HG03196 (cell line): Measurements from ENCODE around the gene SMARCC2.
A peak's percentile ranks its signal among the peaks of the same experiment; 100 is the strongest.

Source experiments
- ATAC-seq: cut with Tn5 transposase; IDR thresholded peaks from one replicate; pipeline ENCODE4 v1.9.1; 2021; ENCODE audit not compliant: unreplicated experiment

Gene SMARCC2

DNA sequence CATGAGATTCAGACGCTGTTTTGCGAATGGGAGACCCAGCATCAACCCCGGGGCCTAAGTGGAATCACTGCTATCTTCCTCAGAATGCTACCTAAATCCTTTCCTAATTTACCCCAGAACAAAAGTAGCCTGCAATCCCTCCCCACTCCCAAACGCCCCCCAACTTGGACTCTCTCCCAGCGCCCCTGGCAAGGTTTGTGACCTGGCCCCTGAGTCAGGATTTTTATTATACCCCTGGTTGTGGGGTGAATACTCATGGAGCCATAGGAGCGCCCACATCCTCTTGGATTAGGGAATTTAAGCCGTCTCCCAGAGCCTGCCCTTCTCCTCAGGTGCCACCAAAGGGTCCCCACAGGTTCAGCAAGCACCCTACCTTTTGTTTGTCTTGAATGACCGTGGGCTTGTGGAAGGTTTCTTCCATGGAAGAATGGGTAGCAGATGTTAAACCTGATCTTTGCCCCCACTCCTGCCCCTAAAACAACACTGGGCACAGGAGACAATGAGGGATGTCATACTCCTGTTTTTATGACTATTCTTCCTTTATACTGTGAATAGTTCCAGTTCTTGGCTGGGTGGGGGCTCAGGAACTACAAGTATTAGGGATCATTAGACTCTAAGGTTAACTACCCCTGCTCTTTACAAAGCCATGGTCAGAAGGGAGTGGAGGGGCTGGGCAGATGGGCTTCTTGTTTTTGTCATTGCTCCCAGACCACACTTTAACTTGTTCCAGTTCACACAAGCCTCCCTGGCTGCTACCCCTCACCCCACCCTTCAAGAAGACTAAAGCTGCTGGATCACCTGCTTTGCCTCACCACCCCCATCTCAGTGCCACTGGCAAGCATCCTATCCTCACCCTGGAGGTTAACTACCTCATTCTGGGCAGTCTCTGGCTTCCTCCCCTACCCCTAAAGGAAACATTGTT, 36.3 kb downstream of the SMARCC2 start:
- no peak for ATAC-seq

DNA sequence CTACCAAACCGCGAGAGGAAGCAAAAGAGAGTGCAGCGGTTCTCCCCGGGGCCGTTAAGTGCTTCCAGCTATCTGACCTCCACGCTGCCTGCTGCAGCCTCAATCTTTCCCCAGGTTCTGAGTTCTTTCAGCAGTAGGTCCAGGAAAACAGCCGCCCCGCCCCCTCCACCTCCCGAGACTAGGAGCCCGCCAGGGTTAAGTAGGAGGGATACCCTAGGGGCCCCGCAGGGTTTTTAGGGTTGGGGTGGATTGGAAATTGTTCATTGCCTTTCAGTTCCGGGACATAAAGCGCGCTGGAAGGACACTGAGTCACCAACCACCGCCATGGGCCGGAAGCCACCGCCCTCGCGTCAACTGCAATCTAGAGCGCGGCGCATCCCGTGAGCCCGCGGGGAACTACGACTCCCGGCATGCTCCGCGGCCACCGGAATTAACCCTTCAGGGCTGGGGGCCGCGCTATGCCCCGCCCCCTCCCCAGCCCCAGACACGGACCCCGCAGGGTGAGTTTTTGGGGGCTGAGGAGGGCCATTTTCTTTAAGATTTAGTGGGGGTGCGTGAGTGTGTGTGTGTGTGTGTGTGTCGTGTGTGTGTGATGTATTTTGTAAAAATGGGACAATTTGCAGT, 37.0 kb downstream of the SMARCC2 start, which contains the start of gene MYL6B:
TSS of gene MYL6B (plus strand) at position 456 of the 624 bp plus-strand sequence. CDS start 1,332 bp downstream, outside the sequence.
- ATAC-seq: peak; percentile 83

DNA sequence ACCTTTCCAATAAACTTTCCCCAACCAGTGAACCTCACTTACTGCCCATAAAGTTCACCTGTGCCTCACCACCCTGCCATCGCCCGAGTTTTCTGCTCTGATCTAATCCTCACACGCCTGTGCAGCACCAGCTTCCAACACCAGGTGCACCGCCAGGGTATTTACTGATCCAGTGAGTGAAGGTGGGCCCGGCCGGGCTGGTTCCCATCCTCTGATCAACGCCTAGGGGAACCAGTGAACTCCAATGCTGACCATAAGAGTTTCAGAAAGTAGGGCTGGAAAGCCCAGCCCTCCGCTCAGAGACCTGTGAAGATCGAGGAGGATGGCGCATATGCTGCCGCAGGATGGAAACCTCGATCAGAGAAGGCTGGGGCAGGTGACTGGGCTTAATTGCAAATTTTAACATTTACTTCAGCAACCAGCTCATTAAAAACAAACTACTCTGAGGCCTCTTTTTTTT, 37.6 kb downstream of the SMARCC2 start:
- peak; percentile 40 for ATAC-seq

DNA sequence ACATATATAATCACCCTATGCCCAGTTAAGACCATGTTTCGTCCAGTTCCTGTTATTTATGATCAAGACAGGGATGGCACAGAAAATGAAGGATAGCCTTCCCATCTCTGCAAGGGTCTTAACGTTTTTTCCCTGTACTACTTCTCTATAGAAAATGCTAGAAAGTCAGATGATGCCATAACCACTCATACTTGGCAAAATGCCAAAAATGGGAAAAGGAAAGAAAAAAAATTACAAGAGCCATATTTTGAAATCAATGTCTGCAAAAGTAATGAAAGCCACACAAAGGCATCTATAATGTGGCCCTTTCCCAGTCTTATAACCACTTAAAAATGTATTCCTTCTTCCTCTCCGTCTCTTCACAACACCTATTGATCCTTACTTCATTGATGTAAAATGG, 38.7 kb downstream of the SMARCC2 start:
- ATAC-seq: no peak

DNA sequence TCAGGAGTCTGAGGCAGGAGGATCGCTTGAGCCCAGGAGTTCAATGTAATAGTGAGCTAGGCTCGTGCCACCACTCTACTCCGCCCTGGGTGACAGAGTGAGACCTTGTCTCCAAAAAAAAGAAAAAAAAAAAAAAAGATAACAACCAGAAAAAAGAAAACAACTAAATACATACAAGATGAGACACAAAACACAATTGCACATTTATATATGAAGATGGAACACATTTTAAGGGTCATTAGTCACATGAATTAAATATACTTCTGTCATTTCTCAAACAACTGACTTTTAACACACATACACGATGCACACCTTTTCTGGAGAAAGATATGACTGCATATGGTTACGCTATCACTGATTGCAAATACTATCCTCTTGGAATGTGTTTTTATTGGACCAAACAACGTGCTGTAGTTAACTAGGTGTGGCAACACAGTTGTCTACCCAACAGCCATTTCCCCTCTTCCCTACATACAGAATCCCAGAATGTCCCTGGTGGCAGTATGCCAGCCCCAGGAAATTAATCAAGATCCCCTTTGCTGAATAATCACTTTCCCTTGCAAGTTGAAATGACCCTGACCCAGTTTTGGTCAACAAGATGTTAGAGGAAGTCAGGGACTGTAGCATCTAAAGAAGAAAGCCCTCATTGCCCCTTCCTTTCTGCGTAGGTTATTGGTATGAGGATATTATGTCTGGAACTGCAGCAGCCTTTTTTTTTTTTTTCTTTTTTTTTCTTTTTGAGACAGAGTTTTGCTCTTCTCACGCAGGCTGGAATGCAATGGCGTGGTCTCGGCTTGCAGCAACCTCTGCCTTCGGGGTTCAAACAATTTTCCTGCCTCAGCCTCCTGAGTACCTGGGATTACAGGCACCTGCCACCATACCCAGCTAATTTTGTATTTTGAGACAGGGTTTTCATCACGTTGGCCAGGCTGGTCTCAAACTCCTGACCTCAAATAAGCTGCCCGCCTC, 42.5 kb downstream of the SMARCC2 start:
- no peak for ATAC-seq

DNA sequence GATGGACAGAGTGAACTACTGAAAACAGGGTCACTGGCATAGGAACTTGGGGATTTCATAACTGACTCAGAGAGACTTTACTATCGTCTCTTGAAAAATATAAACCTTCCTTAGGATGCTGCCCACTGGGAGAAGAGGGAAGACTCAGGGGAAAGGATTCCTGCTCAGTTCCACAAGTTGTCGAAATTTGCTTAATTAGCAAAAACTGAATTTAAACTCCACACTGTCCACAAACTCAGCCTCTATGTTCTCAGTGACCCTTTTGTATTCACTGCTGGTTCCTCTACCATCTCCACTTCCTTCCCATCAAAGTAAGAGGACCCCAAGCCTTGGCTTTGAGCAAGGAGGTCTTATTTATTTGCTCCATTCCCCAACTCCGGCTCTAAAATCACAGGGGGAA, 44.1 kb downstream of the SMARCC2 start:
- ATAC-seq: no peak

DNA sequence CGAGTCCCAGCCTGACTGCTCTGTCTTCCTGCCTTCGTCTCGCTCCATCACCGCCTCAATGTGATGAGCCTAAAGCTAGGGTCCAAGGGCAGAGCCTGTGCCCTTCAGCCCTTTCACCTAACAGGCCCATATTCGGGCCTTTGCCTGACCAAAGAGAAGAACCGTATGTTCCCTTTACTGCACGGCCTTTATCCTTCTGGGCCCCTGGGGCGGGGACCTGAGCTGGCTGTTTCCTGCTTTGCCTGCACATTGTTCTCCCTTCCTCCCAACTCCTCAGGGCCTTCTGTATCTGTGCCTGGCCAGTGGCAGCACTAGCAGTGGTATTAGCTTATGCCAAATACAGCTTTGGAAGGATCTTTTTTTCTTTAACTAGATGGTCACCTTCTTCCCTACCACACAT, 45.4 kb downstream of the SMARCC2 start:
- no peak for ATAC-seq

DNA sequence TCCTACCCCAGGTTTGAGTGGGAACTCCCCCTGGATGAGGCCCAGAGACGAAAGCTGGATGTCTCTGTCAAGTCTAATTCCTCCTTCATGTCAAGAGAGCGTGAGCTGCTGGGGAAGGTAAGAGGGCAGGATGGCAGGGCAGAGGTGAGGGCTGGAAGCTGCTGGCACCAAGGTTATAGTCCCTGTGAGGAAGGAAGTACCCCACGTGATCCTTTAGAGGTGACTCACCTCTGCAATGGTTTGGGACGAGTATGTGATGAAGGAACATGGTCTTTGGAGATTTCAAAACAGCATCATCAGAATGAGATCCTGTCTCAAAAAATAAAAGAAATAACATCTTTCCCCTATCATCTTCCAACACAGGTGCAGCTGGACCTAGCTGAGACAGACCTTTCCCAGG, 46.1 kb downstream of the SMARCC2 start:
- no peak for ATAC-seq

DNA sequence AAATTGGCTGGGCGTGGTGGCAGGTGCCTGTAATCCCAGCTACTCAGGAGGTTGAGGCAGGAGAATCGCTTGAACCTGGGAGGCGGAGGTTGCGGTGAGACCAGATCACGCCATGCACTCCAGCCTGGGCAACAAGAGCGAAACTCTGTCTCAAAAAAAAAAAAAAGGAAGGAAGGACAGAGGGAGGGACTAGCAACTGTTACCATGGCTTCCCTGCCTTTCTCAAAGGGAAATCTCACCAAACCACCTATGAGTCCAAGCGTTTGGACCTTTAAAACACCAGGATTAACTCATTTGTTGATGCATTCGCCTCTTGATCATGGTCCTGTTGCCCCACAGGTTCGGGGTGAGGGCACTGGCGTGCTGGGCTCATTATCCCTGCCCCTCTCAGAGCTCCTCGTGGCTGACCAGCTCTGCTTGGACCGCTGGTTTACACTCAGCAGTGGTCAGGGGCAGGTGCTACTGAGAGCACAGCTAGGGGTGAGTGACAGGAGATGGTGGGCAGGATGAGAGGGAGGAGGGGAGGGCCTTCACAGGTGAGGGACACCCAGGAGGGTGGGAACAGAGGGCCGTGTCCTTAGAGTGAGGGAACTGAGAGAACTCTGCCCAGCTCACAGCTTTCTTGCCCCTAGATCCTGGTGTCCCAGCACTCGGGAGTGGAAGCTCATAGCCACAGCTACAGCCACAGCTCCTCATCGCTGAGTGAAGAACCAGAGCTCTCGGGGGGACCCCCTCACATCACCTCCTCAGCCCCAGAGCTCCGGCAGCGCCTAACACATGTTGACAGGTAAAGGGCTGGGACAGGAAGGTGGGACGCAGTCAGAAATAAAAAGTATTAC, 47.1 kb downstream of the SMARCC2 start:
- no peak for ATAC-seq

DNA sequence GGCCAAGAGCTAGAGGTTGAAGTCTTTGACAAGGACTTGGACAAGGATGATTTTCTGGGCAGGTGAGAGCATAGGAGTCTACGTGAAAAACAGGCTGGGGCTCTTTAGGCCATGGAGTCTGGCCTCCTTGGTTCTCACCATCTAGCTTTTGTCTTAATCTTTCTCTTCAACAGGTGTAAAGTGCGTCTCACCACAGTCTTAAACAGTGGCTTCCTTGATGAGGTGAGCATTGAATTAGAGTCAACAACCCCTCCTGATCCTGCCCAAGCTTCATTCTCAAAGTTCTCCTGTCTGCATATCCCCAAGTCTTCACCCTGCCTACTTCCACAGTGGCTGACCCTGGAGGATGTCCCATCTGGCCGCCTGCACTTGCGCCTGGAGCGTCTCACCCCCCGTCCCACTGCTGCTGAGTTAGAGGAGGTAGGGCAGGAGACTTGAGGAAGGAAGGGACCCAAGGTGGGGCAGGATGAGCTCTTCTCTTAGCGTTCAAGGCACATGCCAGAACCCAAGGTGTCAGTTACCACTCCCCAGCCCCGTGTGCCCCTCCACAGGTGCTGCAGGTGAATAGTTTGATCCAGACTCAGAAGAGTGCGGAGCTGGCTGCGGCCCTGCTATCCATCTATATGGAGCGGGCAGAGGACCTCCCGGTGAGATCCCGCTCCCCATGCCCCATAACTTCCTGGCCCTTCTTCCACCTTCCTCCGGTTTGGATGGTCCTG, 51.3 kb downstream of the SMARCC2 start:
- ATAC-seq: no peak

DNA sequence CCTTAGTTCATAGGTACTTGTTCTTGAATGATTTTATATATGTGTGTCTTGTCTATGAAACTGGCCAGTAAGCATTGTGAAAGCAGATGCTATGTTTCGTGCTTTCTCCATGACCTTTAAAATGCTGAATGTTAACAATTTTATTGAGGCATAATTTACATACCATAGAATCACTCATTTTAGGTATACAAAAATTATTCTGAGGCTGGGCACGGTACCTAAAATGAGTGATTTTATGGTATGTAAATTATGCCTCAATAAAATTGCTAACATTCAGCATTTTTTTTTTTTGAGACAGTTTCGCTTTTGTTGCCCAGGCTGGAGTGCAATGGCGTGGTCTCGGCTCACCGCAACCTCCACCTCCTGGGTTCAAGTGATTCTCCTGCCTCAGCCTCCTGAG, 54.4 kb downstream of the SMARCC2 start:
- ATAC-seq: no peak

DNA sequence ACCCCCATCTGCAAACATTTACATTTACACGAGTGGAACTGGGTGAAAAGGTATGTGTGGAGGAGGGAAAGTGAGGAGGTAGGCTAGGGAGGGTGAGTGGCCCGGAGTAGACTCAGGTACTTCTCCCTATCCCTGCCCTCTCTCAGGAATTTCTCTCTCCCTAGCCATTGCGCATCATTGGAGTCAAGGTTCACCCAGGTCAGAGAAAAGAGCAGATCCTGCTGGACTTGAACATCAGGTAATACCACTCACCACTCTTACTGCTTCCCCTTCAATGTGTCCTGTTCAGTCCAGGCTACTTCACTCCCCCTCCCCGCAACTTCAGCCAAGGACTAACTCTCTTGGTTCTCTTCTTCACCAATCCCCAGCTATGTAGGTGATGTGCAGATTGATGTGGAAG, 58.4 kb downstream of the SMARCC2 start:
- ATAC-seq: no peak

DNA sequence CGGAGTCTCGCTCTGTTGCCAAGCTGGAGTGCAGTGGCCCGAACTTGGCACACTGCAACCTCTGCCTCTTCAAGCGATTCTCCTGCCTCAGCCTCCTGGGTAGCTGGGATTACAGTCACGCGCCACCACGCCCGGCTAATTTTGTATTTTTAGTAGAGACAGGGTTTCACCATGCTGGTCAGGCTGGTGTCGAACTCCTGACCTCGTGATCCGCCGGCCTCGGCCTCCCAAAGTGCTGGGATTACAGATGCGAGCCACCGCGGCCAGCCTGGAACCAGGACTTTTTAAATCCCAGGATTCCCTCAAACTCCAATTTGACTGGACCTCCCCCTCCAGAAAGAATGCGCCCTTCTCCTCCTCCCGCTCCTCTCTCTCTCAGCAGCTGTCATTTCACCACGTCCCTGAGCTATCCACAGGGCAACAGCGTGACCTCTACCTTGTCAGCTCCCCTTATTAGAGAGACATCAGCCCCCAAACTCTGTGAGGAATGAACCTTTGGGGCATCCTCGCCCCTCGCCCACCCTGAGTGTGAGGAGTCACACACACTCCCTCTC, 59.3 kb downstream of the SMARCC2 start:
- no peak for ATAC-seq

DNA sequence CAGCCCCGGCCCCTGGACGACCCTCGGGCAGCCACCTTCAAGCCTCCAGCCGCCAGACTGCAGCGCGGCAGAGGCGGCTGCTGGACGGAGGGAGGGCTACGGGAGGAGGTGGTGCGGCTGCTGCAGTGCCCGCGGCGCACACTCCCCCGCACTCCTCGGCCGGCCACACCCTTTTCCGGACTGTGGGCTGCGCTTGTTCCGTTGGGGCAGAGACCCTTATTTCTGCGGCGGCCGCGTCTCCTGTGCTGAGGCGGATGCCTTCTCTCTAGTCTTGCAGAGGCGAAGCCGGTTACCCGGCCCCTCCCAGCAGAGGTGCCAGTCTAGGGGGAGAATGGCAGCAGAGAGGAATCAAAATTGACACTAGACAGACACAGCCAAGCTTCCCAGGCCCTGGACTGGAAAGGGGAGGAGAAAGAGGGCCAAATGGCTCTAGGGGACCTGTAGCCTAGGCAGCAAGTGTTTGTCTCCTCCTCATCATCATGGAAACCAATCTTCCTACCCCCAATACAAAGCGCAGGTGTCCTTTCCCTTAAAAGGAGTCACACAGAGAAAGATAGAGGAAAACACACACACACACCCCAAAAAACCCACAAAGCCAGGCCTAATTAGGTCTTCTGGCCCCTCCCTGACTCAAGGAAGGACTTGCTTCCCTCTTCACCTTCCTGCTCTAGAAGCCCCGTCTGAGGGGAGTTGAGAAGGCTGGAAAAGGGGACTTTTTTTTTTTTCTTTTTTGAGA, 59.9 kb downstream of the SMARCC2 start:
- peak; percentile 27 for ATAC-seq

DNA sequence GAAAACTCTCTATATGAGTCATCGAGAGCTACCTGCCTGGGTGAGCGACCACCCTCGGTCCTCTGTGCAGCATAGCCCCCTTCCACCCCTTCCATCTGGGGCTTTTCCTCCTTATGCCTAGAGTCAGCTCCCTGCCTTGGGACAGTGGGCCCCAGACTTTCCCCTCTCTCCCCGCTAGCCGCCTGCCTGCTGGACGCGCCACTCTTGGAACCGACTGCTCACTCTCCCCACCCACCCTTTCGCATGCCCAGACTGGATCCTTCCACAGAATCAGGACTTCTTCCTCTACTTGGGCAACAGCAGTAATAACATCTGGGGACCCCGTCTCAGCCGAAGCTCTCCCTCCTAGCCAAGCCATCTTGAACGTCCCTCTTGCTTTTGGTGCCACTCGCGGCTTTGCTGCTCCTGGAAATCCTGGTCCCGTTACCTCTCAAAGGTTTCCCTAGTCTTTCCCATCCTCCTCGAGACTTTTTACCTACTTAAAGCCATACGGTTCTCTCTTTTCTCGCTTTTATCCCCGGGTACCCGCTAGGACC, 60.5 kb downstream of the SMARCC2 start:
- no peak for ATAC-seq

DNA sequence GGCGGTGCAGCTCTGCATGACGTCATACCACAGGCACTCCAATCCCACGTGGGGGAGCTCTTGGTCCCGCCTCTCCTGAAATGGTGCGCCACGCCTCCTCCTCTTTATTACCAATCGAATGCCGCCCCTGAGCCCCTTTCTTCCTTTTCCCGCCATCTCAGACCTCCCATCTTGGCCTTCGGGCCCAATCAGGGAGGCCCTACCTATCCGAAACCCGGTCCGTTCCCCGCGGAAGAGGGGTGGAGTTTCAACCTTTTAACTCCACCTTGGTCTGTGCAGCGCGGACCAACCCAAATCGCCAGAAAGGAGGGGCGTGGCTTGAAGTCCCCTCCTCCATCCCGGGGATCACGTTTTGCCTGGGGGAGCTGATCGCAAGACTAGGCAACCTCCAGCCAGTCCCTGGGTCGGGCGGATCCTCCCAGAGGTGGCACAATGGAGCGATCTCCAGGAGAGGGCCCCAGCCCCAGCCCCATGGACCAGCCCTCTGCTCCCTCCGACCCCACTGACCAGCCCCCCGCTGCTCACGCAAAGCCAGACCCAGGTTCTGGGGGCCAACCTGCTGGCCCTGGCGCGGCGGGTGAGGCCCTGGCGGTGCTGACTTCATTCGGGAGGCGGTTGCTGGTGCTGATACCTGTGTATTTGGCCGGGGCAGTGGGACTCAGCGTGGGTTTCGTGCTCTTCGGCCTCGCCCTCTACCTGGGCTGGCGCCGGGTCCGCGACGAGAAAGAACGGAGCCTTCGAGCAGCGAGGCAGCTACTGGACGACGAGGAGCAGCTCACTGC, 61.2 kb downstream of the SMARCC2 start, which contains the start of gene ESYT1:
TSS of gene ESYT1 (plus strand) at position 380 of the 782 bp plus-strand sequence. CDS start at position 433, 53 bp downstream.
- peak; percentile 88 for ATAC-seq

DNA sequence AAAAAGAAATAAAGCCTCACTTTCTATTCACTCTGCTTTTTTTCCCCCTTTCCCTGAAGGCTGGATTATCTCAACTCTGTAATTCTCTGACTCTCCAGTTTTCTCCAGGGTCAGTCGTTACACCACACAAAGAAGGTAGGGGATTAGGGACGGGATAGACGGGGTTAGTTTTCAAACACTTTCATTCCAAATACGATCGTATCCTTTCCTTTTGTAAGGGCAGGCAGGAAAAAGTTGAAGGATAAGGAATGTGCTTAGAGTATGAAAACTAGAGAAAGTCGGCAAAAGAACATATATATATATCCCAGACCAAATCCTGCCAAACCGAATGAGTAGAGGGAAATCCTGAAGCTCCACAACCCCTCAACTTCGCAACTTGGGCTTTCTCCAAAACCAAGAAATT, 61.8 kb downstream of the SMARCC2 start:
- ATAC-seq: no peak
